GM12878 (cell line): Measurements from ENCODE around the gene PRRC1. TPM values are rescaled to one million over a fixed set of nuclear protein-coding genes. Genes with fewer than 3 reads are reported as not detected.

ENCODE experiments used
- ATAC-seq: fragments of 200-7000 bp; cut with Tn5 transposase; 3 replicates; pipeline ENCODE4 v1.9.1; 2020; ENCODE audit warnings: mild to moderate bottlenecking, moderate library complexity
- BruUV-seq: library from RNA; stranded (reverse); fragments of 400-500 nt; replicated peaks from 2 replicates; lab custom pipeline; 2021; lab: Mats Ljungman, UMichigan
- CTCF ChIA-PET: fragments of 300-600 bp; sonication (Branson Sonifier 250); formaldehyde crosslinking; extraction: SDS; loops from one replicate; lab custom pipeline; 2021; ENCODE audit warnings: inconsistent platforms; lab: Yijun Ruan, JAX
- POLR2A ChIA-PET: fragments of 350-600 bp; formaldehyde crosslinking; extraction: SDS; loops from one replicate; lab custom pipeline; 2021; ENCODE audit warnings: inconsistent platforms; lab: Charles Lee
- RAD21 ChIA-PET: fragments of 300-600 bp; sonication (Branson Sonifier 250); formaldehyde crosslinking; loops from one replicate; lab custom pipeline; 2023; ENCODE audit warnings: antibody characterized with exemption; ENCODE audit not compliant: unreplicated experiment; lab: Charles Lee
- SMC1A ChIA-PET: fragments of 300-600 bp; sonication (Branson Sonifier 250); formaldehyde crosslinking; loops from one replicate; lab custom pipeline; 2023; ENCODE audit not compliant: unreplicated experiment, uncharacterized antibody; lab: Charles Lee
- DNase-seq: peaks from one replicate; pipeline ENCODE4 v3.0.0-alpha.2; 2011; ENCODE audit warnings: low read depth, low spot score
- FAIRE-seq: peaks from 3 replicates; lab custom pipeline; 2011; peaks lifted over from hg19 to GRCh38; lab: Jason Lieb, UNC
- H2AFZ ChIP-seq: 2 replicates; pipeline ENCODE4 v1.6.0; 2011; ENCODE audit warnings: low read depth, low read length, control low read depth; ENCODE audit not compliant: control insufficient read depth
- H3K27ac ChIP-seq: 2 replicates; pipeline ENCODE4 v1.5.1; 2011; ENCODE audit warnings: control low read depth; ENCODE audit not compliant: control insufficient read depth, insufficient read depth
- H3K27me3 ChIP-seq, 2 experiments: replicated peaks in 1 of 2; 2 replicates each; pipeline versions ENCODE4 v1.6.0 to v1.6.1; 2011; ENCODE audit warnings: low read length in 1 of 2; ENCODE audit not compliant: control insufficient read depth in 2 of 2, insufficient read depth in 2 of 2
- H3K36me3 ChIP-seq, 2 experiments: 2 replicates each; pipeline ENCODE4 v1.5.1; 2011; ENCODE audit warnings: low read length in 1 of 2; ENCODE audit not compliant: control insufficient read depth in 2 of 2, insufficient read depth in 2 of 2
- H3K4me1 ChIP-seq: 2 replicates; pipeline ENCODE4 v1.6.1; 2011; ENCODE audit warnings: mild to moderate bottlenecking, low read length, moderate library complexity, mixed read lengths; ENCODE audit not compliant: control insufficient read depth, insufficient read depth
- H3K4me2 ChIP-seq: 2 replicates; pipeline ENCODE4 v1.6.0; 2011; ENCODE audit warnings: control low read depth; ENCODE audit not compliant: control insufficient read depth, insufficient read depth
- H3K4me3 ChIP-seq: fragments of 200-600 bp; sonication (generic); 2 replicates; pipeline ENCODE4 v1.5.1; 2016
- H3K79me2 ChIP-seq: 2 replicates; pipeline ENCODE4 v1.6.0; 2011; ENCODE audit warnings: low read length; ENCODE audit not compliant: control insufficient read depth, insufficient read depth
- H3K9ac ChIP-seq: 2 replicates; pipeline ENCODE4 v1.8.0; 2011; ENCODE audit warnings: low read length, control low read depth, mixed read lengths; ENCODE audit not compliant: control insufficient read depth, insufficient read depth
- H3K9me3 ChIP-seq: replicated peaks from 3 replicates; pipeline ENCODE4 v1.5.1; 2011; ENCODE audit warnings: mild to moderate bottlenecking, low read length; ENCODE audit not compliant: control insufficient read depth, insufficient read depth
- H4K20me1 ChIP-seq: 2 replicates; pipeline ENCODE4 v1.6.0; 2011; ENCODE audit not compliant: control insufficient read depth, insufficient read depth
- BACH1 ChIP-seq: fragments of 450-650 bp; IDR thresholded peaks from 2 replicates; pipeline ENCODE4 v1.6.1; 2017; ENCODE audit warnings: mild to moderate bottlenecking, borderline replicate concordance
- CHD2 ChIP-seq: IDR thresholded peaks from 2 replicates; pipeline ENCODE4 v1.6.1; 2011; ENCODE audit warnings: low read depth, low read length, improper control_type of control experiment, borderline replicate concordance
- CREM ChIP-seq: IDR thresholded peaks from 2 replicates; pipeline ENCODE4 v1.6.1; 2014; ENCODE audit warnings: antibody characterized with exemption, low read depth
- CTCF ChIP-seq, 3 experiments: IDR thresholded peaks in 2 of 3; conservative IDR thresholded peaks in 1 of 3; 2 replicates each; pipeline ENCODE4 v1.5.1; 2011; ENCODE audit warnings: low read depth in 3 of 3, low read length in 3 of 3, mild to moderate bottlenecking in 3 of 3, control low read depth in 2 of 3, moderate library complexity in 2 of 3, inconsistent platforms in 1 of 3, mixed read lengths in 1 of 3; ENCODE audit not compliant: control insufficient read depth in 2 of 3, insufficient read depth in 1 of 3; ENCODE audit errors: extremely low read depth in 1 of 3
- DPF2 ChIP-seq: fragments of 450-650 bp; IDR thresholded peaks from 2 replicates; pipeline ENCODE4 v1.6.1; 2017; ENCODE audit warnings: mild to moderate bottlenecking
- EED ChIP-seq: sonication (generic); IDR thresholded peaks from 2 replicates; pipeline ENCODE4 v1.6.1; 2016; ENCODE audit warnings: antibody characterized with exemption, low read depth
- HSF1 ChIP-seq: fragments of 150-350 bp; IDR thresholded peaks from 2 replicates; pipeline ENCODE4 v1.6.1; 2014; ENCODE audit warnings: mild to moderate bottlenecking, low read depth, low read length
- IKZF2 ChIP-seq, 2 experiments: fragments of 450-650 bp; IDR thresholded peaks; 2 replicates each; pipeline ENCODE4 v1.6.1; 2017; ENCODE audit warnings: mild to moderate bottlenecking in 2 of 2, moderate library complexity in 2 of 2
- MTA3 ChIP-seq: IDR thresholded peaks from 2 replicates; pipeline ENCODE4 v1.6.1; 2012; ENCODE audit warnings: low read length, inconsistent platforms, borderline replicate concordance
- MYB ChIP-seq: fragments of 150-350 bp; IDR thresholded peaks from 2 replicates; pipeline ENCODE4 v1.6.1; 2014; ENCODE audit warnings: mild to moderate bottlenecking, low read depth, low read length, borderline replicate concordance
- NFYA ChIP-seq: IDR thresholded peaks from 2 replicates; pipeline ENCODE4 v1.6.1; 2011; ENCODE audit warnings: low read depth, mild to moderate bottlenecking, low read length, improper control_type of control experiment, borderline replicate concordance
- NR2C1 ChIP-seq: fragments of 450-650 bp; IDR thresholded peaks from 2 replicates; pipeline ENCODE4 v1.6.1; 2017; ENCODE audit warnings: antibody characterized with exemption, mild to moderate bottlenecking, moderate library complexity
- NR2F1 ChIP-seq: fragments of 450-650 bp; conservative IDR thresholded peaks from 2 replicates; pipeline ENCODE4 v1.6.1; 2017; ENCODE audit warnings: mild to moderate bottlenecking
- POLR2A ChIP-seq: IDR thresholded peaks from 2 replicates; pipeline ENCODE4 v1.6.1; 2011; ENCODE audit warnings: low read depth, mild to moderate bottlenecking, low read length
- POLR2AphosphoS2 ChIP-seq: IDR thresholded peaks from 2 replicates; pipeline ENCODE4 v1.6.1; 2011; ENCODE audit warnings: low read depth, mild to moderate bottlenecking, low read length, improper control_type of control experiment, moderate library complexity
- RAD21 ChIP-seq: IDR thresholded peaks from 2 replicates; pipeline ENCODE4 v1.6.1; 2011; ENCODE audit warnings: mild to moderate bottlenecking, low read depth, low read length, moderate library complexity; ENCODE audit not compliant: insufficient read depth
- SP1 ChIP-seq: IDR thresholded peaks from one replicate; pipeline ENCODE4 v1.6.1; 2011; ENCODE audit warnings: low read depth, low read length
- SREBF2 ChIP-seq: IDR thresholded peaks from 2 replicates; pipeline ENCODE4 v1.6.1; 2012; ENCODE audit warnings: mild to moderate bottlenecking, low read length
- TCF12 ChIP-seq: IDR thresholded peaks from 2 replicates; pipeline ENCODE4 v1.6.1; 2011; ENCODE audit warnings: low read depth, mild to moderate bottlenecking, low read length
- TCF3 ChIP-seq: IDR thresholded peaks from 2 replicates; pipeline ENCODE4 v1.6.1; 2012; ENCODE audit warnings: low read depth, mild to moderate bottlenecking, low read length, borderline replicate concordance; ENCODE audit not compliant: insufficient read depth
- TCF7 ChIP-seq: IDR thresholded peaks from 2 replicates; pipeline ENCODE4 v1.6.1; 2014; ENCODE audit warnings: antibody characterized with exemption, borderline replicate concordance
- ZNF384 ChIP-seq: IDR thresholded peaks from 2 replicates; pipeline ENCODE4 v1.6.1; 2012; ENCODE audit warnings: low read depth, mild to moderate bottlenecking, low read length, improper control_type of control experiment, borderline replicate concordance
- WGBS: methylation state at CpG from one replicate; pipeline ENCODE4 v1.1.6; 2016; ENCODE audit warnings: low lambda C conversion rate; ENCODE audit not compliant: insufficient replicate concordance, insufficient coverage; ENCODE audit errors: missing lambda C conversion rate; 5-methylcytosine and 5-hydroxymethylcytosine counted together
- in situ Hi-C: fragments of 300-500 bp; cut with MboI; formaldehyde crosslinking; loops from 9 replicates; pipeline ENCODE4 v1.14.3; 2018; ENCODE audit warnings: mixed read lengths
- intact Hi-C: fragments of 100-400 bp; cut with micrococcal nuclease; formaldehyde crosslinking; loops from one replicate; pipeline ENCODE4 v1.14.2; 2022; ENCODE audit not compliant: unreplicated experiment
- polyA plus RNA-seq, 11 experiments: library from polyadenylated mRNA; depleted of rRNA in 4 of 11; unstranded in 6 of 11; stranded (reverse) in 5 of 11; fragments of >200 nt; fragmentation: Nextera tagmentation in 4 of 11; fragmentation: Illumina TruSeq in 1 of 11; extraction: Ambion mirVana in 4 of 11; extraction: Trizol in 1 of 11; gene quantifications; 1 replicate in 1 of 11; 2 replicates in 10 of 11; pipeline versions ENCODE4 v1.2.1 to v1.2.3, GENCODE V29; 2011 to 2016; ENCODE audit warnings: inconsistent platforms in 2 of 11, missing spikeins in 2 of 11, low read depth in 1 of 11
- total RNA-seq, 4 experiments: library from RNA; depleted of rRNA in 3 of 4; stranded (reverse); fragments of >200 nt in 3 of 4; fragmentation: Illumina TruSeq in 1 of 4; extraction: Trizol in 1 of 4; gene quantifications; 2 replicates each; pipeline versions ENCODE4 v1.2.1 to v1.2.3, GENCODE V29; 2013 to 2021

PRRC1 gene
- total and polyA plus RNA-seq, 10 of the 15 experiments (the other 5 are each of a cell fraction or from before 2014, with no cell fraction given), result 19.0 to 54.5 (median 31.0) TPM

- ChIA-PET SMC1A (interaction anchor here (0.6 to 9.0 kb wide), 29 partner anchors 8 to 1019 kb away, joined by 3 to 177 read pairs (median 4); no protein-coding TSS in a partner anchor), POLR2A (interaction anchor here (1.0 to 5.1 kb wide), 5 partner anchors 8 to 510 kb away, joined by 3 to 65 read pairs (median 6); no protein-coding TSS in a partner anchor), CTCF (interaction anchor here (1.1 to 5.2 kb wide), 18 partner anchors 8 to 630 kb away, joined by 3 to 104 read pairs (median 5); no protein-coding TSS in a partner anchor), RAD21 (interaction anchor here (0.7 to 8.5 kb wide), 16 partner anchors 8 to 511 kb away, joined by 3 to 249 read pairs (median 4); no protein-coding TSS in a partner anchor)
- H3K9ac ChIP-seq, result no peak overlapping the region
- H3K27ac ChIP-seq, result peak overlapping the region; percentile 31; the same call in 1 of the 2 replicates
- no peaks in the 10 kb centered on the region for H3K79me2 ChIP-seq
- H3K4me2 ChIP-seq, result peak overlapping the region; percentile 53
- WGBS, result 35% methylated on average over 3 of the region's 3 CpGs
- H3K36me3 ChIP-seq, result no peaks in the 10 kb centered on the region
- ATAC-seq (peak; percentile 80), FAIRE-seq (no peak), DNase-seq (no peak)
- peaks cover 4% of the 10 kb centered on the region; the same call in 2 of the 3 replicates for H3K9me3 ChIP-seq
- no peaks in the 10 kb centered on the region for H3K27me3 ChIP-seq
- in situ Hi-C loops (loop anchor here (25.0 kb wide), 1 partner anchor 1541 kb away; no protein-coding TSS in a partner anchor), intact Hi-C loops (no loop called here)
- BruUV-seq, result no TSS peak
- peaks cover 31% of the 10 kb centered on the region for H3K4me1 ChIP-seq
- no peaks in the 10 kb centered on the region for H4K20me1 ChIP-seq
- no peak overlapping the region for H2AFZ ChIP-seq
- H3K4me3 ChIP-seq, result no peak overlapping the region
- TF ChIP-seq NFYA (no peak), DPF2 (peak; percentile 69), TCF7 (no peak), CREM (0 out of 2 replicates have a peak, but pooled peaks have one; percentile 33), IKZF2 (IDR thresholded peaks at IDR 0.05) (peak; percentile 33 to 62), RAD21 (0 out of 2 replicates have a peak, but pooled peaks have one; percentile 19), CHD2 (0 out of 2 replicates have a peak, but pooled peaks have one; percentile 31), BACH1 (no peak), TCF12 (0 out of 2 replicates have a peak, but pooled peaks have one; percentile 51), SP1 (peak; percentile 24), CTCF (IDR thresholded peaks at IDR 0.05 in 2 of 3, conservative IDR thresholded peaks at IDR 0.05 in 1 of 3; ENCODE audit: control insufficient read depth in 2 of 3, extremely low read depth in 1 of 3, insufficient read depth in 1 of 3, low read depth in 3 of 3, low read length in 3 of 3) (no peak), SREBF2 (no peak), ZNF384 (no peak), TCF3 (0 out of 2 replicates have a peak, but pooled peaks have one; percentile 15), NR2C1 (no peak), POLR2A (no peak), POLR2AphosphoS2 (no peak), MTA3 (no peak), HSF1 (no peak), EED (peak; percentile 55; the same call in 1 of the 2 replicates), NR2F1 (peak; percentile 94), MYB (no peak)
Observed at GRCh38 chr5:127571314-127572131, 54.1 kb downstream of the PRRC1 start.
